PC-3 (cell line): ENCODE data around the gene VTI1B. TPM values are rescaled to one million over a fixed set of nuclear protein-coding genes. Genes with fewer than 3 reads are reported as not detected.

ENCODE experiments used
- ATAC-seq: fragments of 200-7000 bp; cut with Tn5 transposase; 2 replicates; pipeline ENCODE4 v1.9.1; 2020; ENCODE audit warnings: mild to moderate bottlenecking, moderate library complexity
- BruUV-seq: library from RNA; stranded (reverse); fragments of 400-500 nt; replicated peaks from 2 replicates; lab custom pipeline; 2021; lab: Mats Ljungman, UMichigan
- CTCF ChIA-PET: fragments of 300-600 bp; sonication (Branson Sonifier 250); formaldehyde crosslinking; loops from one replicate; lab custom pipeline; 2022; ENCODE audit warnings: antibody characterized with exemption; lab: Charles Lee
- POLR2A ChIA-PET: fragments of 300-600 bp; sonication (Branson Sonifier 250); formaldehyde crosslinking; loops from one replicate; lab custom pipeline; 2022; ENCODE audit warnings: antibody characterized with exemption; ENCODE audit not compliant: unreplicated experiment; lab: Charles Lee
- DNase-seq: peaks from one replicate; pipeline ENCODE4 v3.0.0-alpha.2; 2015
- H2AFZ ChIP-seq: fragments of 300-600 bp; sonication (generic); 2 replicates; pipeline ENCODE4 v1.6.0; 2016; ENCODE audit warnings: antibody characterized with exemption, low read length
- H3F3A ChIP-seq: fragments of 300-600 bp; sonication (generic); one replicate; pipeline ENCODE4 v1.6.0; 2017; ENCODE audit warnings: antibody characterized with exemption, low read length, control low read depth, mild to moderate bottlenecking; ENCODE audit not compliant: unreplicated experiment
- H3K27ac ChIP-seq: fragments of 300-600 bp; sonication (generic); 2 replicates; pipeline ENCODE4 v1.5.1; 2016; ENCODE audit warnings: mild to moderate bottlenecking, low read length
- H3K27me3 ChIP-seq: fragments of 300-600 bp; sonication (generic); 2 replicates; pipeline ENCODE4 v1.6.1; 2016; ENCODE audit warnings: low read length, mixed read lengths
- H3K36me3 ChIP-seq: fragments of 300-600 bp; sonication (generic); 2 replicates; pipeline ENCODE4 v1.6.1; 2016; ENCODE audit warnings: low read depth, mixed run types, low read length, mixed read lengths
- H3K4me1 ChIP-seq: fragments of 300-600 bp; sonication (generic); 2 replicates; pipeline ENCODE4 v1.5.1; 2016; ENCODE audit warnings: low read length; ENCODE audit not compliant: insufficient read depth
- H3K4me2 ChIP-seq: fragments of 300-600 bp; sonication (generic); 2 replicates; pipeline ENCODE4 v1.6.0; 2016; ENCODE audit warnings: low read length
- H3K4me3 ChIP-seq: fragments of 300-600 bp; sonication (generic); 2 replicates; pipeline ENCODE4 v1.5.1; 2016; ENCODE audit warnings: mild to moderate bottlenecking, low read length, mixed read lengths
- H3K79me2 ChIP-seq: fragments of 300-600 bp; sonication (generic); 2 replicates; pipeline ENCODE4 v1.6.1; 2017; ENCODE audit warnings: low read length, mixed read lengths
- H3K9ac ChIP-seq: fragments of 300-600 bp; sonication (generic); 2 replicates; pipeline ENCODE4 v1.6.0; 2016; ENCODE audit warnings: mild to moderate bottlenecking, low read length
- H3K9me2 ChIP-seq: fragments of 300-600 bp; sonication (generic); replicated peaks from 2 replicates; pipeline ENCODE4 v1.6.1; 2016; ENCODE audit warnings: mixed run types, low read length, mixed read lengths
- H3K9me3 ChIP-seq: fragments of 300-600 bp; sonication (generic); 2 replicates; pipeline ENCODE4 v1.6.1; 2016; ENCODE audit warnings: low read length, mixed read lengths
- H4K20me1 ChIP-seq: fragments of 300-600 bp; sonication (generic); 2 replicates; pipeline ENCODE4 v1.6.1; 2016; ENCODE audit warnings: low read length, mixed read lengths
- CTCF ChIP-seq: fragments of 300-600 bp; sonication (generic); conservative IDR thresholded peaks from 2 replicates; pipeline ENCODE4 v1.5.1; 2017; ENCODE audit warnings: antibody characterized with exemption, low read depth, mild to moderate bottlenecking, low read length
- EZH2 ChIP-seq: fragments of 300-600 bp; sonication (generic); IDR thresholded peaks from one replicate; pipeline ENCODE4 v1.6.1; 2017; ENCODE audit warnings: antibody characterized with exemption, mild to moderate bottlenecking, low read length; ENCODE audit not compliant: unreplicated experiment
- EZH2phosphoT487 ChIP-seq: fragments of 300-600 bp; sonication (generic); IDR thresholded peaks from 2 replicates; pipeline ENCODE4 v1.6.1; 2018; ENCODE audit warnings: mild to moderate bottlenecking, antibody characterized with exemption, low read length, borderline replicate concordance
- intact Hi-C: fragments of 100-400 bp; cut with micrococcal nuclease; formaldehyde crosslinking; loops from 2 replicates; pipeline ENCODE4 v1.9.0; 2023
- total RNA-seq: library from RNA; depleted of rRNA; stranded (reverse); fragments of >200 nt; gene quantifications from 2 replicates; pipeline ENCODE4 v1.2.3, GENCODE V29; 2014

The VTI1B gene
- total RNA-seq, 1 experiment from 2014 or later, result 93.8 TPM

GRCh38 chr14:67618617-67619063 lies 55.8 kb downstream of the VTI1B start:
- H3K4me3 ChIP-seq, result no peak overlapping the region
- intact Hi-C loops, result loop anchor here (1.0 kb wide), 5 partner anchors 19 to 86 kb away; partner anchors contain the start of gene RDH11
- H3K36me3 ChIP-seq, result no peaks in the 10 kb centered on the region
- H3K27ac ChIP-seq, result no peak overlapping the region
- H3K9me2 ChIP-seq, result no peaks in the 10 kb centered on the region
- H4K20me1 ChIP-seq, result no peaks in the 10 kb centered on the region
- ChIA-PET POLR2A (interaction anchor here (0.6 to 0.7 kb wide), 3 partner anchors 50 to 84 kb away, joined by 3 to 7 read pairs (median 4); no protein-coding TSS in a partner anchor), CTCF (interaction anchor here (0.6 to 3.0 kb wide), 13 partner anchors 18 to 92 kb away, joined by 3 to 70 read pairs (median 7); partner anchors contain the start of genes PIGH and RDH11)
- ATAC-seq (peak; percentile 29), DNase-seq (peak; percentile 80)
- H3K9ac ChIP-seq, result no peak overlapping the region
- no peak for TF ChIP-seq EZH2phosphoT487
- TF ChIP-seq CTCF, result peak; percentile 93
- TF ChIP-seq EZH2, result no peak
- H3K27me3 ChIP-seq, result no peaks in the 10 kb centered on the region
- no peaks in the 10 kb centered on the region for H3K79me2 ChIP-seq
- no peak overlapping the region for H2AFZ ChIP-seq
- no TSS peak for BruUV-seq
- peak overlapping the region; percentile 98 for H3K4me2 ChIP-seq
- H3K4me1 ChIP-seq, result peaks cover 28% of the 10 kb centered on the region
- H3F3A ChIP-seq, result no peaks in the 10 kb centered on the region
- H3K9me3 ChIP-seq, result no peaks in the 10 kb centered on the region

GRCh38 chr14:67610491-67610890 lies 63.9 kb downstream of the VTI1B start:
- DNase-seq (no peak), ATAC-seq (no peak)
- Histone ChIP-seq H3F3A (no peaks in the 10 kb centered on the region), H3K9ac (no peak overlapping the region), H4K20me1 (no peaks in the 10 kb centered on the region), H3K36me3 (no peaks in the 10 kb centered on the region), H2AFZ (no peak overlapping the region), H3K79me2 (no peaks in the 10 kb centered on the region), H3K4me3 (no peak overlapping the region), H3K9me3 (no peaks in the 10 kb centered on the region), H3K9me2 (no peaks in the 10 kb centered on the region), H3K27me3 (no peaks in the 10 kb centered on the region), H3K4me2 (no peak overlapping the region), H3K27ac (no peak overlapping the region), H3K4me1 (no peaks in the 10 kb centered on the region)
- no peak for TF ChIP-seq CTCF
- TF ChIP-seq EZH2phosphoT487, result no peak
- no peak for TF ChIP-seq EZH2
- POLR2A ChIA-PET, result no interaction called here
- intact Hi-C loops, result no loop called here
- CTCF ChIA-PET, result no interaction called here
- no TSS peak for BruUV-seq

- Histone ChIP-seq H3K4me1 (no peaks in the 10 kb centered on the region), H3K36me3 (no peaks in the 10 kb centered on the region), H3K9me3 (no peaks in the 10 kb centered on the region), H3K27me3 (no peaks in the 10 kb centered on the region), H4K20me1 (no peaks in the 10 kb centered on the region), H3K79me2 (no peaks in the 10 kb centered on the region), H3K4me2 (no peak overlapping the region), H2AFZ (no peak overlapping the region), H3K9me2 (no peaks in the 10 kb centered on the region), H3K27ac (no peak overlapping the region), H3F3A (no peaks in the 10 kb centered on the region), H3K9ac (no peak overlapping the region), H3K4me3 (no peak overlapping the region)
- ChIA-PET POLR2A (no interaction called here), CTCF (interaction anchor here (0.9 kb wide), 1 partner anchor 83 kb away, joined by 3 read pairs; no protein-coding TSS in a partner anchor)
- intact Hi-C loops, result no loop called here
- BruUV-seq, result no TSS peak
- ATAC-seq, result no peak
- TF ChIP-seq CTCF (no peak), EZH2phosphoT487 (no peak)
- DNase-seq, result no peak
Measured at GRCh38 chr14:67609642-67610310, 64.7 kb downstream of the VTI1B start.
